ENCODE results near the gene BPGM. TPM values are rescaled to one million over a fixed set of nuclear protein-coding genes. Genes with fewer than 3 reads are reported as not detected.

Gene BPGM
- total RNA-seq, 4 donors from 2014 or later, result 8.8 to 24.9 (median 24.0) TPM

DNA sequence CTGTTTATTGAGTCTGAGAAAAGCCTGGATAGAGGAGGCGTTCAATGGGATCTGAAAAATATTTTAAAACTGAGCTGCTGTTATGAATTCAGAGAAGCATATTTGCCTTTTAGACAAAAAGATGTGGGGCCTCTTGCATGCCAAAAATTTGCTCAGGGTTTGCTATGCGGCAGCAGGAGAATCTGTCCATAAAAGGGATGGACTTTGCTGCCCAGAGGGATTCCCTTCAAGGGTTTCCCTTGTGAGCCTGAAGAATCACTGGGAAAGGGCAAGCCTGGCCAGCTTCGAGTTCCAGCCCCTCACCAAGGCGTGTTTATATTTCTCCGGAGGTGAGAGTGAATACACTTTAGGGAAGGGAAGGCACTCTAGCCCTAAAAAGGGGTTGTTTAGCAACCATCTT lies 77.2 kb downstream of the BPGM start:
- Histone ChIP-seq H3K4me1 (peaks cover 6 to 60% (median 32%) of the 10 kb centered on the region in 4 donors), H3K27me3 (no peaks in the 10 kb centered on the region), H3K36me3 (no peaks in the 10 kb centered on the region), H3K4me3 (no peak overlapping the region), H3K9me3 (no peaks in the 10 kb centered on the region), H3K27ac (peak overlapping the region in 3 of 4 donors; percentile 64 to 94 (median 94))
- DNase-seq (ENCODE audit: low spot score in 2 of 2), result no peak
- TF ChIP-seq, protein P1, sequence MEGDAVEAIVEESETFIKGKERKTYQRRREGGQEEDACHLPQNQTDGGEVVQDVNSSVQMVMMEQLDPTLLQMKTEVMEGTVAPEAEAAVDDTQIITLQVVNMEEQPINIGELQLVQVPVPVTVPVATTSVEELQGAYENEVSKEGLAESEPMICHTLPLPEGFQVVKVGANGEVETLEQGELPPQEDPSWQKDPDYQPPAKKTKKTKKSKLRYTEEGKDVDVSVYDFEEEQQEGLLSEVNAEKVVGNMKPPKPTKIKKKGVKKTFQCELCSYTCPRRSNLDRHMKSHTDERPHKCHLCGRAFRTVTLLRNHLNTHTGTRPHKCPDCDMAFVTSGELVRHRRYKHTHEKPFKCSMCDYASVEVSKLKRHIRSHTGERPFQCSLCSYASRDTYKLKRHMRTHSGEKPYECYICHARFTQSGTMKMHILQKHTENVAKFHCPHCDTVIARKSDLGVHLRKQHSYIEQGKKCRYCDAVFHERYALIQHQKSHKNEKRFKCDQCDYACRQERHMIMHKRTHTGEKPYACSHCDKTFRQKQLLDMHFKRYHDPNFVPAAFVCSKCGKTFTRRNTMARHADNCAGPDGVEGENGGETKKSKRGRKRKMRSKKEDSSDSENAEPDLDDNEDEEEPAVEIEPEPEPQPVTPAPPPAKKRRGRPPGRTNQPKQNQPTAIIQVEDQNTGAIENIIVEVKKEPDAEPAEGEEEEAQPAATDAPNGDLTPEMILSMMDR (IDR thresholded peaks at IDR 0.05), result no peak
- TF ChIP-seq EP300 (IDR thresholded peaks at IDR 0.05) (no peak), POLR2A (IDR thresholded peaks at IDR 0.05) (no peak)
- 24 to 34% methylated on average over 5 of the region's 5 CpGs for WGBS, 2 donors

DNA sequence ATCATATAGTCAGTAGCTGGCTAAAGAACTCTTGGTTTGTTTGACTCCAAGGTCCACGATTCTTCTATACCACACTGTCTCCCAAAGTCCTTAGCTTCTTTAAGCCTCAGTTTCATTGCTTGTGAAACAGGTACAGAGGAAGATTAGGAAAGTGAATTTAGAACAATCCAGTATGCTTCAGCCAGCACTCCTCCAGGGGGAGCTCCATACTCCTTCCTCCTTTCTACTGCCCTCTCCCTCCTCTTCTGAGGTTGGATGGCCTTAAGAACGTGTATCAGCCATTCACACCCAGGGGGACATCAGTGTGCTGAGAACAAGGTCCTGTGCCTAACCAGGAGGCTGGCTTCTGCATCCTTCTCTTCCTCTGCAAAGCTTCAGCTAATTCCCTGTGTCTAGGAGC lies 78.0 kb downstream of the BPGM start:
- DNase-seq (ENCODE audit: low spot score in 2 of 2), result no peak
- no peaks in the 10 kb centered on the region for H3K9me3 ChIP-seq
- TF ChIP-seq, protein P1 (IDR thresholded peaks at IDR 0.05), result peak in 4 of 5 experiments; percentile 4 to 24 (median 9)
- TF ChIP-seq POLR2A (IDR thresholded peaks at IDR 0.05), result no peak
- peaks cover 6 to 59% (median 30%) of the 10 kb centered on the region in 4 donors for H3K4me1 ChIP-seq
- 43 to 47% methylated on average over 2 of the region's 2 CpGs for WGBS, 2 donors
- H3K27ac ChIP-seq, result peak overlapping the region in 2 of 4 donors; percentile 94
- no peaks in the 10 kb centered on the region for H3K27me3 ChIP-seq
- no peaks in the 10 kb centered on the region for H3K36me3 ChIP-seq
- no peak overlapping the region for H3K4me3 ChIP-seq

- no peak for DNase-seq (ENCODE audit: low spot score in 2 of 2)
- TF ChIP-seq, protein P1 (IDR thresholded peaks at IDR 0.05), result no peak
- TF ChIP-seq POLR2A (IDR thresholded peaks at IDR 0.05), result no peak
- TF ChIP-seq EP300 (IDR thresholded peaks at IDR 0.05), result peak in 1 of 2 donors; percentile 13
- Histone ChIP-seq H3K36me3 (no peaks in the 10 kb centered on the region), H3K27me3 (no peaks in the 10 kb centered on the region), H3K9me3 (no peaks in the 10 kb centered on the region), H3K27ac (peak overlapping the region in 2 of 4 donors; percentile 37 to 66), H3K4me3 (no peak overlapping the region), H3K4me1 (peaks cover 6 to 57% (median 28%) of the 10 kb centered on the region in 4 donors)
- 43 to 61% methylated on average over 2 of the region's 2 CpGs for WGBS, 2 donors
These were observed 79.9 kb downstream of the BPGM start for GRCh38 chr7:134726581-134726980.

DNA sequence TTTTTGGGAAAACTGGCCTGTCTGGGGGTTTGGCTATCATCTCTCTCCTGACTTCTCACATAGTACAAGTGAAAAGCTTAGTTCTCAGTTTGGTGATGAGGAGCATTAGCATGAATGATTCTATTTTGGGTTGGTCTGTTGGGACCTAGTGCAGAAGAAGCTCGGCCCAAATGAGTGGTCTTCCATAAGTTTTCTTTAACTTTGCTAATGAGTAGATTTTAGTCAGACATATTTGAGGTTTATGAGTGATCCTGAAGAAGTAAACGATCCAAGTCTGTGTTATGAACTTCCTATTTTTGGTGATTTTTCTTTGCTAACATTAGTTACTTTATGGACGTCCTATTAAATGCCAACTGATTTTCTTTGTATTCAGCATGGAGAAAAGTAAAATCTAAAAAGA lies 81.1 kb downstream of the BPGM start:
- DNase-seq (ENCODE audit: low spot score in 2 of 2), result no peak
- H3K4me1 ChIP-seq, result peaks cover 6 to 47% (median 22%) of the 10 kb centered on the region in 4 donors
- no peak overlapping the region for H3K27ac ChIP-seq
- 85 to 86% methylated on average over 3 of the region's 3 CpGs for WGBS, 2 donors
- H3K36me3 ChIP-seq, result no peaks in the 10 kb centered on the region
- no peak overlapping the region for H3K4me3 ChIP-seq
- TF ChIP-seq, protein P1 (IDR thresholded peaks at IDR 0.05), result no peak
- TF ChIP-seq EP300 (IDR thresholded peaks at IDR 0.05) (no peak), POLR2A (IDR thresholded peaks at IDR 0.05) (no peak)
- H3K27me3 ChIP-seq, result no peaks in the 10 kb centered on the region
- H3K9me3 ChIP-seq, result no peaks in the 10 kb centered on the region

Other genes with a start within 250 kb of the BPGM start
- 100 to 1,000 TPM; 106 to 183 (median 117) TPM for gene AKR1B1, start 187.8 kb upstream of the BPGM start, total RNA-seq
- gene AKR1B10, start 119.3 kb upstream of the BPGM start, total RNA-seq, result 10 to 100 TPM in 1 of 4 donors, 1 to 10 TPM in 3; 1.8 to 19.2 (median 6.5) TPM
- gene AKR1B15, start 97.7 kb upstream of the BPGM start, total RNA-seq, result 1 to 10 TPM in 3 of 4 donors, under 1 TPM in 1; 0.22 to 5.5 (median 1.4) TPM
- gene CALD1, start 132.8 kb downstream of the BPGM start, total RNA-seq, result 100 to 1,000 TPM; 320 to 870 (median 433) TPM

Measured in tibial nerve (tissue), 4 donors.